H9 (cell line): ENCODE data around the gene VIM. TPM values are rescaled to one million over a fixed set of nuclear protein-coding genes. Genes with fewer than 3 reads are reported as not detected.

Source experiments
- DNase-seq: peaks from one replicate; pipeline ENCODE4 v3.0.0-alpha.2; 2017
- H2AFZ ChIP-seq: one replicate; pipeline ENCODE4 v1.6.1; 2013; ENCODE audit warnings: mild to moderate bottlenecking, low read length, control low read depth, moderate library complexity
- H2AK5ac ChIP-seq: 2 replicates; pipeline ENCODE4 v1.6.1; 2013; ENCODE audit warnings: low read length, control low read depth, mixed read lengths; ENCODE audit not compliant: insufficient read length
- H2BK120ac ChIP-seq: one replicate; pipeline ENCODE4 v1.6.1; 2013; ENCODE audit warnings: low read depth, mild to moderate bottlenecking, low read length, control low read depth, inconsistent platforms; ENCODE audit not compliant: poor library complexity, severe bottlenecking
- H2BK12ac ChIP-seq: 2 replicates; pipeline ENCODE4 v1.6.1; 2013; ENCODE audit warnings: low read length, control low read depth, mixed read lengths, low read depth; ENCODE audit not compliant: insufficient read length
- H2BK15ac ChIP-seq: 2 replicates; pipeline ENCODE4 v1.6.1; 2013; ENCODE audit warnings: low read depth, low read length, control low read depth
- H2BK20ac ChIP-seq: one replicate; pipeline ENCODE4 v1.6.1; 2013; ENCODE audit warnings: low read depth, mild to moderate bottlenecking, low read length, control low read depth, inconsistent platforms; ENCODE audit not compliant: poor library complexity, severe bottlenecking
- H2BK5ac ChIP-seq: 2 replicates; pipeline ENCODE4 v1.6.1; 2013; ENCODE audit warnings: low read length, control low read depth, mixed read lengths; ENCODE audit not compliant: insufficient read length
- H3K14ac ChIP-seq: 2 replicates; pipeline ENCODE4 v1.6.1; 2013; ENCODE audit warnings: low read length, control low read depth; ENCODE audit not compliant: insufficient read depth
- H3K18ac ChIP-seq: 2 replicates; pipeline ENCODE4 v1.6.1; 2013; ENCODE audit warnings: low read depth, mild to moderate bottlenecking, mixed read lengths, low read length, control low read depth; ENCODE audit not compliant: insufficient read length
- H3K23ac ChIP-seq: 2 replicates; pipeline ENCODE4 v1.6.1; 2013; ENCODE audit warnings: low read length, control low read depth, mixed read lengths, low read depth; ENCODE audit not compliant: insufficient read length
- H3K23me2 ChIP-seq: 2 replicates; pipeline ENCODE4 v1.6.1; 2013; ENCODE audit warnings: low read depth, mild to moderate bottlenecking, mixed read lengths, low read length, control low read depth; ENCODE audit not compliant: insufficient read length, poor library complexity, severe bottlenecking
- H3K27ac ChIP-seq: 2 replicates; pipeline ENCODE4 v1.5.1; 2013; ENCODE audit warnings: low read length, control low read depth, mixed read lengths, low read depth; ENCODE audit not compliant: insufficient read length
- H3K27me3 ChIP-seq: 2 replicates; pipeline ENCODE4 v1.6.1; 2013; ENCODE audit warnings: low read length, control low read depth, inconsistent platforms; ENCODE audit not compliant: insufficient read depth
- H3K4ac ChIP-seq: 2 replicates; pipeline ENCODE4 v1.6.1; 2013; ENCODE audit warnings: low read depth, mild to moderate bottlenecking, control low read depth, inconsistent platforms, low read length, moderate library complexity
- H3K4me1 ChIP-seq: 2 replicates; pipeline ENCODE4 v1.6.1; 2013; ENCODE audit warnings: low read length, control low read depth, inconsistent platforms; ENCODE audit not compliant: insufficient read depth
- H3K4me2 ChIP-seq: 2 replicates; pipeline ENCODE4 v1.6.1; 2013; ENCODE audit warnings: low read length, control low read depth, mixed read lengths; ENCODE audit not compliant: insufficient read length, insufficient read depth
- H3K56ac ChIP-seq: 2 replicates; pipeline ENCODE4 v1.6.1; 2013; ENCODE audit warnings: low read depth, mild to moderate bottlenecking, mixed read lengths, low read length, control low read depth; ENCODE audit not compliant: insufficient read length
- H3K79me1 ChIP-seq: 2 replicates; pipeline ENCODE4 v1.6.1; 2013; ENCODE audit warnings: low read depth, mild to moderate bottlenecking, moderate library complexity, low read length, control low read depth, inconsistent platforms; ENCODE audit not compliant: insufficient read depth, poor library complexity, severe bottlenecking
- H3K79me2 ChIP-seq: 2 replicates; pipeline ENCODE4 v1.6.1; 2013; ENCODE audit warnings: low read length, control low read depth, inconsistent platforms; ENCODE audit not compliant: insufficient read depth
- H3K9ac ChIP-seq: 2 replicates; pipeline ENCODE4 v1.6.1; 2013; ENCODE audit warnings: low read length, control low read depth, mixed read lengths; ENCODE audit not compliant: insufficient read length; ENCODE audit errors: extremely low read depth
- H3K9me3 ChIP-seq: one replicate; pipeline ENCODE4 v1.6.1; 2013; ENCODE audit warnings: low read depth, low read length, inconsistent platforms; ENCODE audit not compliant: control insufficient read depth
- H3T11ph ChIP-seq: one replicate; pipeline ENCODE4 v1.6.1; 2013; ENCODE audit warnings: mild to moderate bottlenecking, low read length, control low read depth, inconsistent platforms
- H4K20me1 ChIP-seq: one replicate; pipeline ENCODE4 v1.6.1; 2013; ENCODE audit not compliant: control insufficient read depth, insufficient read length, insufficient read depth
- H4K5ac ChIP-seq: 2 replicates; pipeline ENCODE4 v1.6.1; 2013; ENCODE audit warnings: low read depth, mild to moderate bottlenecking, mixed read lengths, low read length, control low read depth; ENCODE audit not compliant: insufficient read length
- H4K8ac ChIP-seq: replicated peaks from 2 replicates; pipeline ENCODE4 v1.6.1; 2013; ENCODE audit warnings: low read length, control low read depth, mixed read lengths, low read depth; ENCODE audit not compliant: insufficient read length
- H4K91ac ChIP-seq: 2 replicates; pipeline ENCODE4 v1.6.1; 2013; ENCODE audit warnings: low read depth, mild to moderate bottlenecking, moderate library complexity, mixed read lengths, low read length, control low read depth; ENCODE audit not compliant: insufficient read length
- H3K27ac Mint-ChIP-seq, 3 experiments: 2 replicates in 2 of 3; 3 replicates in 1 of 3; pipeline ENCODE4 v1.8.0; 2020 to 2021; ENCODE audit warnings: mixed read lengths in 3 of 3, mild to moderate bottlenecking in 1 of 3, moderate library complexity in 1 of 3
- H3K27me3 Mint-ChIP-seq: 2 replicates; pipeline ENCODE4 v1.8.0; 2021; ENCODE audit warnings: low read depth, mild to moderate bottlenecking, moderate library complexity, mixed read lengths
- H3K36me3 Mint-ChIP-seq, 3 experiments: 2 replicates in 2 of 3; 3 replicates in 1 of 3; pipeline ENCODE4 v1.8.0; 2020 to 2021; ENCODE audit warnings: low read depth in 3 of 3, mixed read lengths in 3 of 3; ENCODE audit not compliant: insufficient read depth in 1 of 3
- H3K4me1 Mint-ChIP-seq, 2 experiments: 2 replicates each; pipeline ENCODE4 v1.8.0; 2020; ENCODE audit warnings: mixed read lengths in 2 of 2
- H3K4me3 Mint-ChIP-seq, 2 experiments: 2 replicates in 1 of 2; 3 replicates in 1 of 2; pipeline ENCODE4 v1.8.0; 2020 to 2021; ENCODE audit warnings: mild to moderate bottlenecking in 2 of 2, mixed read lengths in 2 of 2, moderate library complexity in 1 of 2
- H3K9me3 Mint-ChIP-seq, 2 experiments: 2 replicates in 1 of 2; 3 replicates in 1 of 2; pipeline ENCODE4 v1.8.0; 2020; ENCODE audit warnings: mild to moderate bottlenecking in 2 of 2, mixed read lengths in 2 of 2, moderate library complexity in 1 of 2
- WGBS: extraction: QIAGEN DNeasy Blood & Tissue Kit; methylation state at CpG from one replicate; pipeline ENCODE4 v1.1.7; 2013; ENCODE audit warnings: missing lambda C conversion rate, low lambda C conversion rate, mixed read lengths; ENCODE audit not compliant: insufficient read length; ENCODE audit errors: extremely low coverage; 5-methylcytosine and 5-hydroxymethylcytosine counted together
- total RNA-seq: library from RNA; stranded (reverse); gene quantifications from 2 replicates; pipeline ENCODE4 v1.2.1, GENCODE V29; 2021
- TF ChIP-seq, protein P1 (sequence below): fragments of 200-600 bp; sonication (generic); conservative IDR thresholded peaks from 3 replicates; pipeline ENCODE4 v1.8.0; 2021; ENCODE audit warnings: antibody characterized with exemption, mild to moderate bottlenecking

The VIM gene
- total RNA-seq, 1 experiment from 2014 or later: 232 TPM

DNA sequence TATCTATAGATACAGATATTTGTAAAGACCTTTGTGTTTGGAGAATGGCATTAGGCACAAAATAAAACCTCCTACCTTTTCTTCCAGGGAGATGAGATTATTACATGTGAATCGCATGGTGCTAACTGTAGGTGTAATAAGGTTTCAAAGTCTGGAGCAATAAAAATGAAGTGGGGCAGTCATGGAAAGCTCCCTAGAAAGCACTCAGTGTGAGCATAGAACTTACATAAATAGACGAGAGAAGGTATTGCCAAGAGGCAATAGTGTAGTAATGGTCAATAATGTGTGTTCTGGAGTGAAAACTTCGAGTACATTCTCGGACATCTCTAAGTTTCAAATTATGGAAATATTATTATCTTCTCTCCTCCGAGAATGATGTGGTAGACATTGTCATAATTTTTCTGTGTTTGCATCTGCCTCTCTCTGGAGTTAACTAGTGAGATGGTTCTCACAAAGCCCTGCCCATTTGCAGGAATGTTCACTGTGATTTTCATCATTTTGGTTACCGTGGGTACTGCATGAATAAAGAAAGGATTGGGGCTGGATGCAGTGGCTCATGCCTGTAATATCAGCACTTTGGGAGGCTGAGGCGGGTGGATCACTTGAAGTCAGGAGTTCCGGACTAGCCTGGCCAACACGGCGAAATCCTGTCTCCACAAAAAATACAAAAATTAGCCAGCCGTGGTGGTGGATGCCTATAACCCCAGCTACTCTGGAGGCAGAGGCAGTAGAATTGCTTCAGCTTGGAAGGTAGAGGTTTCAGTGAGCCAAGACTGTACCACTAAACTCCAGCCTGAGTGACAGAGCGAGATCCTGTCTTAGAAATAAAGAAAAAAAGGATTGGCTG is 10.6 kb downstream of the VIM start:
- Histone ChIP-seq H3K4ac (no peak overlapping the region), H3K4me1 (no peaks in the 10 kb centered on the region), H2BK5ac (no peak overlapping the region), H3K4me2 (no peak overlapping the region), H3K79me1 (no peaks in the 10 kb centered on the region), H3K23ac (no peak overlapping the region), H3K27me3 (no peaks in the 10 kb centered on the region), H4K8ac (no peak overlapping the region), H2AFZ (no peak overlapping the region), H3K14ac (no peak overlapping the region), H3K56ac (no peak overlapping the region), H2BK15ac (no peak overlapping the region), H3K9ac (no peak overlapping the region), H4K91ac (no peak overlapping the region), H3K18ac (no peak overlapping the region), H3T11ph (no peak overlapping the region), H4K20me1 (no peaks in the 10 kb centered on the region), H2BK12ac (no peak overlapping the region), H2BK20ac (no peak overlapping the region), H3K79me2 (no peaks in the 10 kb centered on the region), H2AK5ac (no peak overlapping the region), H4K5ac (no peak overlapping the region), H3K9me3 (no peaks in the 10 kb centered on the region), H2BK120ac (no peak overlapping the region), H3K23me2 (no peaks in the 10 kb centered on the region), H3K27ac (no peak overlapping the region)
- DNase-seq: no peak
- Mint-ChIP-seq H3K4me1 (no peaks in the 10 kb centered on the region), H3K9me3 (no peaks in the 10 kb centered on the region), H3K4me3 (no peak overlapping the region), H3K36me3 (peaks cover 18 to 39% (median 37%) of the 10 kb centered on the region in 3 experiments), H3K27me3 (no peaks in the 10 kb centered on the region), H3K27ac (no peak overlapping the region)
- TF ChIP-seq, protein P1, sequence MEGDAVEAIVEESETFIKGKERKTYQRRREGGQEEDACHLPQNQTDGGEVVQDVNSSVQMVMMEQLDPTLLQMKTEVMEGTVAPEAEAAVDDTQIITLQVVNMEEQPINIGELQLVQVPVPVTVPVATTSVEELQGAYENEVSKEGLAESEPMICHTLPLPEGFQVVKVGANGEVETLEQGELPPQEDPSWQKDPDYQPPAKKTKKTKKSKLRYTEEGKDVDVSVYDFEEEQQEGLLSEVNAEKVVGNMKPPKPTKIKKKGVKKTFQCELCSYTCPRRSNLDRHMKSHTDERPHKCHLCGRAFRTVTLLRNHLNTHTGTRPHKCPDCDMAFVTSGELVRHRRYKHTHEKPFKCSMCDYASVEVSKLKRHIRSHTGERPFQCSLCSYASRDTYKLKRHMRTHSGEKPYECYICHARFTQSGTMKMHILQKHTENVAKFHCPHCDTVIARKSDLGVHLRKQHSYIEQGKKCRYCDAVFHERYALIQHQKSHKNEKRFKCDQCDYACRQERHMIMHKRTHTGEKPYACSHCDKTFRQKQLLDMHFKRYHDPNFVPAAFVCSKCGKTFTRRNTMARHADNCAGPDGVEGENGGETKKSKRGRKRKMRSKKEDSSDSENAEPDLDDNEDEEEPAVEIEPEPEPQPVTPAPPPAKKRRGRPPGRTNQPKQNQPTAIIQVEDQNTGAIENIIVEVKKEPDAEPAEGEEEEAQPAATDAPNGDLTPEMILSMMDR: no peak
- no CpG with 5 or more reads among the region's 12 CpGs for WGBS
